GM10266 (cell line): ENCODE data around the gene NPFF.

Experiments used
- DNase-seq: peaks from one replicate; pipeline ENCODE4 v3.0.0; 2012; ENCODE audit errors: extremely low spot score
- TF ChIP-seq, protein P1 (sequence below): IDR thresholded peaks from 2 replicates; pipeline ENCODE4 v1.5.1; 2012; ENCODE audit warnings: mild to moderate bottlenecking, low read depth; ENCODE audit not compliant: control insufficient read depth, insufficient read depth; ENCODE audit errors: missing control alignments

Gene NPFF

DNA sequence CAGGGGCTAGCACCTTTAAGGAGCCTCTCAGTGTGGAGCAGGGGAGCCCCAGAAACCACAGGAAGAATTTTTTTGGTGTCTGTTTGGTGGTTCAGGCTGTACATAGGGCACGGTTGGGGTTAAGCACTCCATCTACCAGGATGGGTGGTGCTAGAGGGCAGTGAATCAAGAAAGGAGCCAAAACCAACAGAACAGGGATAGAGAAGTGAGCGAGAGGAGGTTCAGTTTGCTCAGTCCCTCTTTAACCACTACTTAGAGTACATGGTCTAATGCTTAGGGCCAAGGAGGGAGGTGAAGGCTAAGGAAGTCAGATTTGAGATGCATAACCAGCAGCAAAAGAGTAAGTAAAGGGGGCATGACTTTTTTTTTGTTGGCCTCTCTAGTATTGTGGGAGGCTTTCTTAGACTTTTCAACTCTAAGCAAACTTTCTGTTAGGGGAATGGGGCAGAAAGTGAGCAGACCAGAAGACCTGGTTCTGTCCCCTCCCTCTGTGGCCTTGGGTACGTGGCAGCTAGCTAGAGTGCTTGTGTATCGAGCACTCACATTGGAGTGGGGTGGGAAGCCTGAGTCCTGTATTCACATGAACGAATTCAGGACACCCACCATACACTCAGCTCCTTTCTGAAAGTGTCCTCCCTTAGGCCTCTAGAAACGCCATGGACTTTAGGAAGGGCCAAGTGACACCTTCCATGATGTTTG is 6.6 kb upstream of the NPFF start:
- TF ChIP-seq, protein P1, sequence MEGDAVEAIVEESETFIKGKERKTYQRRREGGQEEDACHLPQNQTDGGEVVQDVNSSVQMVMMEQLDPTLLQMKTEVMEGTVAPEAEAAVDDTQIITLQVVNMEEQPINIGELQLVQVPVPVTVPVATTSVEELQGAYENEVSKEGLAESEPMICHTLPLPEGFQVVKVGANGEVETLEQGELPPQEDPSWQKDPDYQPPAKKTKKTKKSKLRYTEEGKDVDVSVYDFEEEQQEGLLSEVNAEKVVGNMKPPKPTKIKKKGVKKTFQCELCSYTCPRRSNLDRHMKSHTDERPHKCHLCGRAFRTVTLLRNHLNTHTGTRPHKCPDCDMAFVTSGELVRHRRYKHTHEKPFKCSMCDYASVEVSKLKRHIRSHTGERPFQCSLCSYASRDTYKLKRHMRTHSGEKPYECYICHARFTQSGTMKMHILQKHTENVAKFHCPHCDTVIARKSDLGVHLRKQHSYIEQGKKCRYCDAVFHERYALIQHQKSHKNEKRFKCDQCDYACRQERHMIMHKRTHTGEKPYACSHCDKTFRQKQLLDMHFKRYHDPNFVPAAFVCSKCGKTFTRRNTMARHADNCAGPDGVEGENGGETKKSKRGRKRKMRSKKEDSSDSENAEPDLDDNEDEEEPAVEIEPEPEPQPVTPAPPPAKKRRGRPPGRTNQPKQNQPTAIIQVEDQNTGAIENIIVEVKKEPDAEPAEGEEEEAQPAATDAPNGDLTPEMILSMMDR: no peak
- no peak for DNase-seq

DNA sequence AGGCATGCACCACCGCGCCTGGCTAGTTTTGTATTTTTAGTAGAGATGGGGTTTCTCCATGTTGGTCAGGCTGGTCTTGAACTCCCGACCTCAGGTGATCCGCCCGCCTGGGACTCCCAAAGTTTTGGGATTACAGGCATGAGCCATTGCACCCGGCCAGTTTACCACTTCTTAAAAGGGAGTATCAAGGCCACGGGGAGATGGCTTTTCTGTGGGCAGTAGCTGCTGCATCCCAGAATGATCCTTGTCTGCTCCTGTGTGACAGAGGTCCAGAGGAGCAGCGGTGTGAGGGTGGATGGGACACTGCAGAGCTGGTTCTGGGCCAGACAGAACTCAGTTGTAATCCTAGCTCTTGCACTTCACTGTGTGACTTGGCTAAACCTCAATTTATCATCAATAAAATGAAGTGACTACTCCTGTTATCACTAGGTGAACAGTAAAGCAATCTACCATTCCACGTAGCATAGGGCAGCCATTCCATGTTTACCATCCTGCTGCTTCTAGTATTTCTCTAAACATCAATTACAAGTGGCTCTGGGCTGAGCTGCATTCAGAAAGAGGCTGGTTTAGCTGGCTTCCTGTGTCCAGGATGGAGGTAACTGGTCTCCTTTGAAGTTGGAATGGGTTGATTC is 3.0 kb upstream of the NPFF start:
- TF ChIP-seq, protein P1: no peak
- no peak for DNase-seq

GRCh38 chr12:53508534-53509170 is 1.4 kb upstream of the NPFF start:
- TF ChIP-seq, protein P1: peak; percentile 98
- peak; percentile 80 for DNase-seq

GRCh38 chr12:53507603-53507885 is 260 bp upstream of the NPFF start:
- DNase-seq: no peak
- TF ChIP-seq, protein P1: no peak

GRCh38 chr12:53506450-53506785 is 866 bp downstream of the NPFF start:
- DNase-seq: no peak
- TF ChIP-seq, protein P1: no peak

- no peak for DNase-seq
- TF ChIP-seq, protein P1: no peak
These were observed 1.5 kb downstream of the NPFF start for GRCh38 chr12:53505555-53506449.
